NB4 (cell line): ENCODE data around the gene CFAP45.

Experiments used
- DNase-seq: peaks from one replicate; pipeline ENCODE4 v3.0.0; 2010; ENCODE audit warnings: low read depth
- H3K4me3 ChIP-seq: one replicate; pipeline ENCODE4 v1.5.1; 2011; ENCODE audit warnings: mild to moderate bottlenecking, low read depth, low read length, moderate library complexity
- CTCF ChIP-seq: IDR thresholded peaks from one replicate; pipeline ENCODE4 v1.5.1; 2012; ENCODE audit warnings: low read depth, low read length
- MAX ChIP-seq: IDR thresholded peaks from 2 replicates; pipeline ENCODE4 v1.6.1; 2011; ENCODE audit warnings: low read depth, low read length
- MYC ChIP-seq: IDR thresholded peaks from 2 replicates; pipeline ENCODE4 v1.6.1; 2011; ENCODE audit warnings: low read depth, low read length
- POLR2A ChIP-seq: IDR thresholded peaks from 2 replicates; pipeline ENCODE4 v1.6.1; 2011; ENCODE audit warnings: mild to moderate bottlenecking; ENCODE audit not compliant: insufficient read length; ENCODE audit errors: extremely low read depth

CFAP45 gene

GRCh38 chr1:159827102-159827490, 72.9 kb downstream of the CFAP45 start:
- no peak overlapping the region for H3K4me3 ChIP-seq
- no peak for DNase-seq
- no peak for TF ChIP-seq MAX
- no peak for TF ChIP-seq MYC
- TF ChIP-seq POLR2A, result no peak
- no peak for TF ChIP-seq CTCF

- no peak within 1 kb of the TSS for H3K4me3 ChIP-seq
- DNase-seq, result peak; percentile 85
- TF ChIP-seq POLR2A (no peak), MYC (peak; percentile 95), MAX (peak; percentile 98), CTCF (no peak)
These were observed 73.4 kb downstream of the CFAP45 start, which contains the start of gene SLAMF8 for GRCh38 chr1:159826441-159827101. TSS of gene SLAMF8 (plus strand) at chr1:159826873. CDS start at chr1:159826899, 26 bp downstream.

GRCh38 chr1:159825564-159825963, 74.4 kb downstream of the CFAP45 start:
- TF ChIP-seq POLR2A (no peak), CTCF (no peak), MYC (no peak), MAX (no peak)
- H3K4me3 ChIP-seq, result no peak overlapping the region
- no peak for DNase-seq

GRCh38 chr1:159823406-159823805, 76.6 kb downstream of the CFAP45 start:
- H3K4me3 ChIP-seq, result no peak overlapping the region
- TF ChIP-seq CTCF (no peak), POLR2A (no peak), MYC (no peak), MAX (no peak)
- DNase-seq, result no peak
